GM12891 (cell line): ENCODE measurements around the gene NRXN2. TPM values are rescaled to one million over a fixed set of nuclear protein-coding genes. Genes with fewer than 3 reads are reported as not detected.

ENCODE experiments used
- DNase-seq: peaks from one replicate; pipeline ENCODE4 v3.0.0; 2011; ENCODE audit warnings: low spot score; ENCODE audit not compliant: insufficient read length
- FAIRE-seq: peaks from 2 replicates; lab custom pipeline; 2011; peaks lifted over from hg19 to GRCh38; lab: Jason Lieb, UNC
- PAX5 ChIP-seq: IDR thresholded peaks from 2 replicates; pipeline ENCODE4 v1.6.1; 2011; ENCODE audit warnings: low read length, moderate library complexity, mild to moderate bottlenecking; ENCODE audit not compliant: insufficient read depth, severe bottlenecking
- POLR2A ChIP-seq: IDR thresholded peaks from 2 replicates; pipeline ENCODE4 v1.6.1; 2011; ENCODE audit warnings: low read depth, low read length, control low read depth
- POLR2AphosphoS5 ChIP-seq: IDR thresholded peaks from 2 replicates; pipeline ENCODE4 v1.6.1; 2011; ENCODE audit warnings: low read depth, low read length, control low read depth
- POU2F2 ChIP-seq: IDR thresholded peaks from 2 replicates; pipeline ENCODE4 v1.6.1; 2011; ENCODE audit warnings: low read depth, mild to moderate bottlenecking, control low read depth, low read length, moderate library complexity
- SPI1 ChIP-seq: IDR thresholded peaks from 2 replicates; pipeline ENCODE4 v1.6.1; 2011; ENCODE audit warnings: low read depth, low read length, control low read depth
- TAF1 ChIP-seq: IDR thresholded peaks from 2 replicates; pipeline ENCODE4 v1.6.1; 2011; ENCODE audit warnings: low read depth, low read length, control low read depth
- polyA plus RNA-seq: library from polyadenylated mRNA; unstranded; fragments of >200 nt; gene quantifications from one replicate; pipeline ENCODE4 v1.2.1, GENCODE V29; 2012; ENCODE audit warnings: low read depth, missing spikeins, inconsistent platforms; ENCODE audit not compliant: missing spikeins

NRXN2 gene
- 0.71 TPM for polyA plus RNA-seq

DNA sequence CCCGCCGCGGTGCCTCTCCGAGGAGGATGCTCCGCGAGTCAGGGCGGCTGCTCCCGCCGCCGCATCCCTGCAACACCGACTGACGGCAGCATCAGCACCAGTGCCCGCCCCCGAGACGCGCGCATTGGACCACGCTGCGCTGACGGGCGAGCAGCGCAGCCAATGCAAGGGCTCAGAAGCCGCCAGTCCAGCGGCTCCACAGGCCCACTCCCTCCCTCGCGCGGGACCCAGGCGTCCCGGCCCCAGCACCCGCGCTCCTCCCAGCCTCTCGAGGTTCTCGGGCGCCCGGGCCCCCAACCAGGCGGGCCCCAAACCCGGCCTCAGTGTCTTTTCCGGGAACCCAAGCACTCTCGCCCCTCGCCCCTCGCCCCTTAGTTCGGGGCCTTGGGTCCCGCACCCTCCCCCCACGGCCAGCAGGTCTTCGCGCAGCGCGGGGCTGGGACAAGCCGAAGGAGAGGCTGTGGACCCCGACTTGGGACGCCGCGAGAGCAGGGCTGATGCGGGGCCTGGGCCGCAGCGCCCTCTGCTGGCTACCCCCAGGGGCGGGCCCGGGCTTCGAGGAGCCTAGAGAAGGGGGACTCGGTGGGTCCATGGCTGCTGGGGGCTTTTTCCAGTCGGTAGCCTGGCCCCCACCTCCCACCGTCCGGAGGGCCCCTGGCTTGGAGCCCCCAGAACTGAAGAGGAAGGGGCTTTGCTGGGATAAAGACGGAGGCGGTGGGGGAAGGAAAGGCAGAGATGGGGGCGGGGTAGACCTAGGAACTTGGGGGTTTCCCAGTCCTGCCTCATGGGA, at the start of gene NRXN2:
Gene NRXN2 (minus strand): TSS at position 81 of the 790 bp plus-strand sequence. CDS start 9,498 bp downstream, outside the sequence.
- DNase-seq (peak; percentile 99), FAIRE-seq (peak; percentile 99)
- TF ChIP-seq PAX5 = no peak
- no peak for TF ChIP-seq TAF1

GRCh38 chr11:64772303-64773018, 49.5 kb upstream of the NRXN2 start:
- TF ChIP-seq PAX5 (no peak), POU2F2 (no peak), SPI1 (no peak), POLR2AphosphoS5 (no peak; the same call in 1 of the 2 replicates), TAF1 (no peak), POLR2A (no peak)
- no peak for DNase-seq
- peak; percentile 20 for FAIRE-seq

DNA sequence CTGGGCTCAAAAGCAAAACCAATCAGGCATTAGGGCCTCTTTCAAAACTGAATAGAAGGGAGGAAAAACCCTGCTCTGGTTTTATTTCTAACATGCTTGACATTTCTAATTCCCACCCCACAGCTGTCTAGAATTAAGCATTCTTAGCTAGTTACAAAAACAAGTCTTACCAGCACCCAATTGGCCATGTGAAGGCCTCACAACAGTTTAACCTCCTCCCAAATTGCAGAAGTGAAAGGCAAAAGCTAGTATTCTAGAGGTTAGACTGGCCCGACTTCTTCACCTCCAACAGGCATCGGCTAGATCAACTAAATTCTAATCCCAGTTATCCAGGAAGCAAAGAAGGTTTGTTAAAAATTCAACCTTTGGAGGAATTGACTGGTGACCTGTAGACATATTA, 48.9 kb upstream of the NRXN2 start:
- TF ChIP-seq POLR2A (no peak), SPI1 (peak; percentile 95)
- DNase-seq = no peak
- no peak for FAIRE-seq

DNA sequence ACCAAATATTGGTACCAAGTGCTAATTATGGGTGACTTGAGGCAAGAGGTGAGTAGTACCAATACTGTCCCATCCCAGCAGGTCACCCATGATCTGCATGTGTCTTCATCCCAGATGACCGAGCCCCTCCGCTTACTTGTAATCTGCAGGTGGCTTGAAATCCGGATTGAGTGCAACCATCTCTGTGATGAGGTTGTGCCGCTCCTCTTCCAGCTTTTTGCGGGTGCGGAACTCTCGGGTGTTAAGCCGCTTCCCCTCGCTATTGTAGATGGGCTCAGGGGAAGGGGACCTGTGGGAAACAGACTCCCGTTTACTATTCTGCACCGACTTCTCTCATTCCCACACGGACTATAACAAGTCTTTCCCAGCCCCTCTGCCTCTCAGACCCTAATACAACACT, 47.1 kb upstream of the NRXN2 start:
- TF ChIP-seq POLR2AphosphoS5 = no peak
- no peak for TF ChIP-seq TAF1
- TF ChIP-seq POLR2A = no peak; the same call in 1 of the 2 replicates
- no peak for TF ChIP-seq PAX5
- TF ChIP-seq POU2F2 = no peak
- no peak for TF ChIP-seq SPI1
- no peak for FAIRE-seq

DNA sequence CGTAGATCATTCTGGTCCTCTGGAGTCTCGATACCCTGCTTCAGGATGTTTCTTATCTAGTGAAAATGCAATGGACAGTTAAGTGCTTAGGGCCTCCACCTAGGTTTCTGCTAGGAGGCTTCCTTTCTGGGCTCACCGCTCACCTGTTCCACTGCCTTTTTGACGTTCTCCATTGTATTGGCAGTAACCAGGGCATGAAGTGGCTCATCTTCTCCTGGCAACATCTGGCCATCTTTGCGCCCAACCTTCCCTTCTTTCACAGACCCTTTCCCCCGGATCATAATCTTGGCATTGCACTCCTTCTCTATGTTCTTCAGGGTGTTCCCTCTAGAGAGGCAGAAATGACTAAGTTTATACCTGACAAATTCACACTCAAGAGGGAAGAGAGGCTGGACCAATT, 46.3 kb upstream of the NRXN2 start:
- no peak for FAIRE-seq
- DNase-seq = no peak
- TF ChIP-seq POLR2AphosphoS5 (0 out of 2 replicates have a peak, but pooled peaks have one; percentile 3), POU2F2 (no peak), TAF1 (no peak), POLR2A (no peak), PAX5 (no peak), SPI1 (no peak)

More for the DNA sequence above, 47.1 kb upstream of the NRXN2 start:
- DNase-seq = no peak

DNA sequence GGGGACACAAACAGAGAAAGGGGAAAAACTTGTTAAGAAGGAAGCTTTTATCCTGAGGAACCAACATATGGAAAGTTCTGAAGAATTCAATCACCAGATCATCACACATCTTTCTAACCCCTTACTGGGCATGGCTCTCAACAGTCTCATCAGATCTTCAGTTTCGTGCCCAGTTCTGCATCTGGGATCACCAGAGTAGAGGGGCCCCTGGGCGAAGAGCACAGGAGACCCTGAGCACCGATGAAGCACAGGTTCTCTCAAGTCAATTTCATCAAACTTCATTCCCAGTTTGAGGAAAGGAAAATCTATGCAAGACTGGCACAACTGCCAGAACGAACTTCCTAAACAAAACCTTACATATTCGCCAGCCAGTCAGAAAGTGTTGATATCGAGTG, 45.3 kb upstream of the NRXN2 start:
- DNase-seq (no peak), FAIRE-seq (no peak)
- TF ChIP-seq POLR2AphosphoS5 (no peak), SPI1 (no peak), POLR2A (peak; percentile 2; the same call in 1 of the 2 replicates), TAF1 (no peak), POU2F2 (no peak), PAX5 (no peak)

DNA sequence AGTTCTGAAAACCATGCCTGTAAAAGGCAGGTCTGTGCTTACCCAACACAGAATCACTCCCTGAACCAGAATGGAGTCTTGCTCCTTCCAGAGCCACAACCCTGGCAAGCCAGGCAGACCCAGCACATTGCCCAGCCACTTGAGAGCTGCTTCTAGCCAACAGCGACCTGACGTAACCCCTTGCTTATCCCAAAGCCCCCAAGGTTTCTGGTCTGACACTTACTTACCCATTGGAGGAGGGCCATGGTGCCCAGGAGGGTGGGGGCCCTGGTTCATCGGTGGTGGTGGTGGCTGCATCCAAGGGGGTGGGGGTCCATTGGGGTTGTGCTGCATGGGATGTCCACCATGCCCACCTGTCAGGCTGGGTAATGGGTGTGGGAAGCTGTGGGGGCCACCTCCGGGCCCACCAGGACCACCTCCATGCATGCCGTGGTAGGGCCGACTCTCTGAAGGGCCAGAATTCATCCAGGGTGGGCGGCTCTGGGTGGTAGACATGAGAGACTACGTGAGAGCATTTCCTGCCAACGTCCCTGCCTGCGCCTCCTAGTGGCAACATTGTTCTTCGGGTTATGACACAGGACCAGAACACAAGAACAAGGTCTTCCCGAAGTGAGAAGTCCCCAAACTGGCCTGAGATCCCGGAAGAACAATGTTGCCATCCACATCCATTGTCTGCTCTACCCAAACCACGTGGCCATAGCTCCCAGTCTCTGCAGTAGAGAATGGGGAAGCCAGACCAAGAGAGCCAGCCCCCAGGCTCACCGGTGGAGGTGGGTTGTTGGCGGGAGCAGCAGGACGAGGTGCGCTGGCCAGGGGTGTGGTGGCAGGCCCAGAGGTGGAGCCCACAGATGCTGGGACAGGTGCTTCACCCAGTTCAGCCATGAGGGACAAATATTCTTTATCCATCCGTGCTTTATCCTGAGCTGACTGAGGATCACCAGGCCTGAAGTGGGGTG, 44.6 kb upstream of the NRXN2 start:
- no peak for FAIRE-seq

GRCh38 chr11:64766881-64767280, 43.9 kb upstream of the NRXN2 start:
- DNase-seq = no peak
- no peak for TF ChIP-seq SPI1
- TF ChIP-seq TAF1 = no peak
- no peak for TF ChIP-seq POU2F2
- TF ChIP-seq PAX5 = no peak
- TF ChIP-seq POLR2AphosphoS5 = no peak
- no peak for TF ChIP-seq POLR2A
- FAIRE-seq = no peak

More for the DNA sequence above, 44.6 kb upstream of the NRXN2 start:
- TF ChIP-seq TAF1 (no peak), POU2F2 (no peak), POLR2AphosphoS5 (no peak; the same call in 1 of the 2 replicates), SPI1 (no peak), POLR2A (peak; percentile 13; the same call in 1 of the 2 replicates)
- peak; percentile 45 for DNase-seq

GRCh38 chr11:64765851-64766665, 43.1 kb upstream of the NRXN2 start:
- TF ChIP-seq PAX5 = no peak
- peak; percentile 71 for TF ChIP-seq POLR2AphosphoS5
- FAIRE-seq (no peak), DNase-seq (no peak)
